ENCODE results near the gene MDFIC. TPM values are rescaled to one million over a fixed set of nuclear protein-coding genes. Genes with fewer than 3 reads are reported as not detected.

MDFIC gene
- total RNA-seq, 4 donors from 2014 or later, result 50.3 to 89.5 (median 58.1) TPM

- no peak for DNase-seq
- no peak overlapping the region for H3K4me3 ChIP-seq (replicated peaks in 1 of 3)
- no peaks in the 10 kb centered on the region for H3K9me3 ChIP-seq
- intact Hi-C loops (cut with DNase I), result no loop called here
- H3K36me3 ChIP-seq, result no peaks in the 10 kb centered on the region
- H3K27ac ChIP-seq, result no peak overlapping the region
- H3K27me3 ChIP-seq, result no peaks in the 10 kb centered on the region
- TF ChIP-seq POLR2A (IDR thresholded peaks at IDR 0.05), result no peak
- TF ChIP-seq CTCF (IDR thresholded peaks at IDR 0.05), result no peak
- H3K4me1 ChIP-seq, result no peaks in the 10 kb centered on the region
- 74 to 77% methylated on average over 2 of the region's 2 CpGs for WGBS, 2 donors
Observed at GRCh38 chr7:115037128-115037802, 115.4 kb downstream of the MDFIC start.

- H3K27ac ChIP-seq, result no peak overlapping the region
- no peak for DNase-seq
- no peaks in the 10 kb centered on the region for H3K27me3 ChIP-seq
- no peak overlapping the region for H3K4me3 ChIP-seq (replicated peaks in 1 of 3)
- no peaks in the 10 kb centered on the region for H3K9me3 ChIP-seq
- 77 to 86% methylated on average over 4 of the region's 4 CpGs for WGBS, 2 donors
- H3K36me3 ChIP-seq, result no peaks in the 10 kb centered on the region
- intact Hi-C loops (cut with DNase I), result no loop called here
- H3K4me1 ChIP-seq, result no peaks in the 10 kb centered on the region
- TF ChIP-seq POLR2A (IDR thresholded peaks at IDR 0.05), result no peak
- no peak for TF ChIP-seq CTCF (IDR thresholded peaks at IDR 0.05)
Observed at GRCh38 chr7:115038158-115038557, 116.3 kb downstream of the MDFIC start.

GRCh38 chr7:115040057-115040456 lies 118.2 kb downstream of the MDFIC start:
- Histone ChIP-seq H3K4me3 (replicated peaks in 1 of 3) (no peak overlapping the region), H3K4me1 (no peaks in the 10 kb centered on the region), H3K27ac (no peak overlapping the region), H3K36me3 (no peaks in the 10 kb centered on the region), H3K27me3 (no peaks in the 10 kb centered on the region), H3K9me3 (no peaks in the 10 kb centered on the region)
- intact Hi-C loops (cut with DNase I), result no loop called here
- WGBS, 2 donors, result 84 to 97% methylated on average over 8 of the region's 8 CpGs
- TF ChIP-seq POLR2A (IDR thresholded peaks at IDR 0.05) (no peak), CTCF (IDR thresholded peaks at IDR 0.05) (no peak)
- DNase-seq, result no peak

- H3K4me1 ChIP-seq, result no peaks in the 10 kb centered on the region
- no peaks in the 10 kb centered on the region for H3K27me3 ChIP-seq
- H3K4me3 ChIP-seq (replicated peaks in 1 of 3), result no peak overlapping the region
- H3K27ac ChIP-seq, result no peak overlapping the region
- intact Hi-C loops (cut with DNase I), result no loop called here
- no peaks in the 10 kb centered on the region for H3K9me3 ChIP-seq
- TF ChIP-seq CTCF (IDR thresholded peaks at IDR 0.05) (no peak), POLR2A (IDR thresholded peaks at IDR 0.05) (no peak)
- no peaks in the 10 kb centered on the region for H3K36me3 ChIP-seq
- no peak for DNase-seq
Observed at GRCh38 chr7:115040495-115040894, 118.6 kb downstream of the MDFIC start.

- H3K36me3 ChIP-seq, result no peaks in the 10 kb centered on the region
- no peaks in the 10 kb centered on the region for H3K4me1 ChIP-seq
- 52 to 88% methylated on average over 2 of the region's 2 CpGs for WGBS, 2 donors
- intact Hi-C loops (cut with DNase I), result no loop called here
- no peak for DNase-seq
- no peak overlapping the region for H3K4me3 ChIP-seq (replicated peaks in 1 of 3)
- H3K27ac ChIP-seq, result no peak overlapping the region
- TF ChIP-seq POLR2A (IDR thresholded peaks at IDR 0.05), result no peak
- no peak for TF ChIP-seq CTCF (IDR thresholded peaks at IDR 0.05)
- H3K9me3 ChIP-seq, result no peaks in the 10 kb centered on the region
- no peaks in the 10 kb centered on the region for H3K27me3 ChIP-seq
Observed at GRCh38 chr7:115042596-115042995, 120.7 kb downstream of the MDFIC start.

Data from thyroid gland (tissue), 4 donors.